Measurements from ENCODE around the gene DNAH14.
"Not testable (repeated sequence)": the region's sequence is repeated elsewhere in the genome, so short reads cannot be mapped to it uniquely, and the experiment has no call there.

Gene DNAH14

DNA sequence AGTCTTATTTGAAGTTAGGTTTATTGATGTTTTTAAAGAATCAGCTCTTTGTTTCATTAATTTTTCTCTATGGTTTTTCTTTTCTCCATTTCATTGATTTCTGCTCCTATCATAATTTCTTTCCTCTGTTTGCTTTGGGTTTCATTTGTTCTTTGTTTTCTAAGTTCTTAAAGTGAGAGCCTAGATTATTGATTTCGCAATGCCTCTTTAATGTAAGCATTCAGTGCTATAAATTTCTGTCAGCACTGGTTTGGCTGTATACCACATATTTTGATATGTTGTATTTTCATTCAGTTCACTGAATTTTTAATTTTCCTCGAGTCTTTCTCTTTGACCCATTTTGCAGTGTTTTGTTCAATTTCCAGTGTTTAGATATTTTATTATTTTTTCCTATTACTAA is 68.7 kb downstream of the DNAH14 start:
- DNase-seq, result no peak

DNA sequence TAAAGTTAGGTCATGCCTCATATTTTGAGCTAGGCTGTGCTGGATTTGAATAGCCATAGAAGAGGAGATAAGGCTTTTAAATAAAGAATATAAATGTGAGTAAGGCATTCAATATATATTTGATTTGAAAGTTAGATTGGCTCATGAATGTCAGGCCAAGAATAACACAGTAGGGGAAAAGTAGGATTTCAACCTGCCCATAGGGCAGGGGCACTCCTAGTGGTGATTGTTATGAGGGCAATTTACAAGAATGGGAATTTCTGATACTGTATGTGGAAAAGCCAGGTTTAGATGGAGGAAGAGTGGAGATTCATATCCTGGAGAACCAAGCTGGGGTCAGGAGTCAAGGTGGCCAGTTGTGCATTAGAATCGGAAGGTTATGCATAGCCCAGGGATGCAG is 74.9 kb downstream of the DNAH14 start:
- DNase-seq, result no peak

DNA sequence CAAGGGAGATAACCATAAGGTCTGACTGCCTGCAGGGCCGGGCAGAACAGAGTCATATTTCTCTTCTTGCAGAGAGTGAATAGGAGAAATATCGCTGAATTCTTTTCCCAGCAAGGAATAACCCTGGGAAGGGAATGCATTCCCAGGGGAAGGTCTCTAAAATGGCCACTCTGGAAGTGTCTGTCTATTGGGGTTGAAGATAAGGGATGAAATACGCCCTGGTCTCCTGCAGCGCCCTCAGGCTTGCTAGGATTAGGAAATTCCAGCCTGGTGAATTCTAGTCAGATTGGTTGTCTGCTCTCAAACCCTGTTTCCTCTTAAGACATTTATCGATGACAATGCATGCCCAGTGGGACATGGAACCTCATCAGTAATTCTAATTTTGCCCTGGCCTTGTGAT is 76.9 kb downstream of the DNAH14 start:
- not testable (repeated sequence) for DNase-seq

DNA sequence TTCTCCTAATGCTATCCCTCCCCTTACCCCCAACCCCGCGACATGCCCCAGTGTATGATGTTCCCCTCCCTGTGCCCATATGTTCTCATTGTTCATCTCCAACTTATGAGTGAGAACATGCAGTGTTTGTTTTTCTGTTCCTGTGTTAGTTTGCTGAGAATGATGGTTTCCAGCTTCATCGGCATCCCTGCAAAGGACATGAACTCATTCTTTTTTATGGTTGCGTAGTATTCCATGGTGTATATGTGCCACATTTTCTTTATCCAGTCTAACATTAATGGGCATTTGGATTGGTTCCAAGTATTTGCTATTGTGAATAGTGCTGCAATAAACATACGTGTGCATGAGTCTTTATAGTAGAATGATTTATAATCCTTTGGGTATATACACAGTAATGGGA is 78.6 kb downstream of the DNAH14 start:
- DNase-seq, result not testable (repeated sequence)

DNA sequence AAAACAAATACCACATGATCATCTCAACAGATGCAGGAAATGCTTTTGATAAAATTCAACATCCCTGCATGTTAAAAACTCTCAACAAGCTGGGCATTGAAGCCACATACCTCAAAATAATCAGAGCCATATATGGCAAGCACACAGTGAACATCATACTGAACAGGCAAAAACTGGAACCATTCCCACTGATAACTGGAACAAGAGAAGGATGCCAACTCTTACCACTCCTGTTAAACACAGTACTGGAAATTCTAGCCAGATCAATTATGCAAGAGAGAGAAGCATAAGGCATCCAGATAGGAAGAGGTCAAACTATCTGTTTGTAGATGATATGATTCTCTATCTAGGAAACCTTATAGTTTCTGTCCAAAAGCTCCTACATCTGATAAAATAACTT is 91.6 kb downstream of the DNAH14 start:
- no peak for DNase-seq

DNA sequence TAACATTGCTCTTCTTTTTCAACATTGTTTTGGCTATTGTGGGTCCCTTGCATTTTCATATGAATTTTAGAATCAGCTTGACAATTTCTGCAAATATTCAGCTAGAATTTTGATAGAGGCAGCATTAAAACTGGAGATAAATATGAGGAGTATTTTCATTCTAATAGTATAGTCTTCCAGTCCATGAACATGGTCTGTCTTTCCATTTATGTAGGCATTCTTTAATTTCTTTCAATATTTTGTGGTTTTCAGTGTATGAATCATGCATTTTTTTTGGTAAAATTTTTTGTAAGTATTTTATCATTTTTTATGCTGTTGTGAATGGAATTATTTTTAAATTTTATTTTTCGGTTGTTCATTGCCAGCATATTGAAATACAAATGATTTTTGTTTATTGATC is 97.2 kb downstream of the DNAH14 start:
- DNase-seq, result peak; percentile 7

DNA sequence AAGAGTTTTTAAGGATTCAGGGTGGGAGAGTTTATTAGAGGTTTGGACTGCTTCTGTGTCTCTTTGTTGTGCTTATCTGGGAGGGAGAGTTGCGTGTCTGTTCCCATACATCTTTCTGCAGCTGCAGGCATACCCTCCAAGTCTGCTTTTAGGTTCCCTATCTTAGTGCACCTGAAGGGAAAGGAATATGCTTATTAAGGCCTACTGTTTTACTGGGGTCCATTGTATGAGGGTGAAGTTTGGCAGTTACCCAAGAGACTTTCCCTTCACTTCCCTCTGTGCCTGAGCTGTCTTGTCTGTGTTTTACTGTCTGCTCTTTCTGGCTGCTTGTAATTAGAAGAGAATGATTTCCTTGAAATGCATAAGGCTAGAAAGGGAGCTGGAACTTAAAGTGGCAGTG is 107.0 kb downstream of the DNAH14 start:
- DNase-seq, result not testable (repeated sequence)

DNA sequence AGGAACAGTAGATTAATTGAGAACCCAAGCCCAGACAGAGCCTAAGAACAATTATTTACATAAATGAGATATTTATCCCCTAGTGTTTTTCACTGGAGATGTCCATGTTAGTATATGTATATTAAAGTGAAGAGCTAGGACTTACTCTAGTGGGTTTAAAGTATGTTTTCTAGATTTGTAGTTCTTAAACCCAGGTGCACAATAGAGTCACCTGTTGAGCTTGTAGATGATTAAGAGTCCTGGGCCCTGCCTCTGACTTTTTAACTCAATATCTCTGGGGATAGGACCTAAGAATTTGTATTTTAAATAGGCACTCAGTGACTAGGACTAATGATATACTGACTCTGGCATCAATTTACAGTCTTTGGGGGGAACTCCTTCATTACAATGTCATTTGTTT is 112.8 kb downstream of the DNAH14 start:
- DNase-seq, result no peak

DNA sequence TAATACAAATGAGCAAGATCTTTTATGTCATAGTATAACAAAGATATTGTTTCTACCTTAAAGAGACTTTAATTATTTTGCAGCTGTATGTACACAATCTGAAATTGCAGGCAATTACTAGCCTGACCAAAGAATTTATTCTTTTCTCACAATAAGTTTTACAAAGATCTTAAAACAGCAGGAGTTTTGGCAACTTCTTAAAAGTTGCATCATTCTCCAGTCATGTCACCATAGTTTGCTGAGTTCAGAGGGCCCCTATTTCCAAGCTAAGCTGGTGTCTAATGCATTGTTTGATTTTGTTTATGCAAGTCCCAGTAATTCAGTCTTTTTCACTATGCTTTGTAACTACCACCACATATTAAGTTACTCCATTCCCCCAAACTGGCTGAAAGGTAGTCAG is 114.8 kb downstream of the DNAH14 start:
- no peak for DNase-seq

DNA sequence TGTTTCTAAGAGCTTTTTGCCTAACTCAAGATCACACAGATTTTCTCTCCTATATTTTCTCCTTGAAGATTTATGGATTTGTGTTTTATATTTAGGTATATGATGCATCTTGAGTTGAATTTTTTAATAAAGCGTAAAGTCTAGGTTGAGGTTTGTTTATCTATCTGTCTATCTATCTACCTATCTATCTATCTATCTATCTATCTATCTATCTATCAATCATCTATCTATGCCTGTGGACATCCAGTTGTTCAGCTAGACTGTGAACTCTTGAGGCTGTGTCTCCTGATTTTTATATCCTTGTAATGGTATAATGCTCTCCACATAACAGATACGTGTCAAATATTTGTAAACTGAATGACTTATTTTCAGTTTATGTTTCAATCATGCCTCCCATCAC is 120.1 kb downstream of the DNAH14 start:
- no peak for DNase-seq

DNA sequence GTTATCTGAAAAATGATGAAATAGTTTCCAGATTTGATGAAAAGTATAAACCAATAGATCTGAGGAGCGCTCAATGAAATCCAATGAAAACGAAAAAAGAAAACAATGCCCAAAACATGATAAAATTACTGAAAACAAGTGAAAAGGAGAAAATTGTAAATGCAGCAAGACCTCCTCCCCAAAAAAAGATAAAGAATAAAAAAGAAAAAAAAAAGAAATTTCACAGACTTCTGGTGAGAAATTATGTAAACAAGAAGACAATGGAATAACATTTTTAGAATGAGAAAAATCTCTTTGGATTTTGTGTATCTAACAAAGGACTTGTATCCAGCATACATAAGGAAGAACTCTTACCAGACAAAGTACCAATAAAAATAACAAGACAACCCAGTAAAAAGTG is 134.2 kb downstream of the DNAH14 start:
- DNase-seq, result no peak

DNA sequence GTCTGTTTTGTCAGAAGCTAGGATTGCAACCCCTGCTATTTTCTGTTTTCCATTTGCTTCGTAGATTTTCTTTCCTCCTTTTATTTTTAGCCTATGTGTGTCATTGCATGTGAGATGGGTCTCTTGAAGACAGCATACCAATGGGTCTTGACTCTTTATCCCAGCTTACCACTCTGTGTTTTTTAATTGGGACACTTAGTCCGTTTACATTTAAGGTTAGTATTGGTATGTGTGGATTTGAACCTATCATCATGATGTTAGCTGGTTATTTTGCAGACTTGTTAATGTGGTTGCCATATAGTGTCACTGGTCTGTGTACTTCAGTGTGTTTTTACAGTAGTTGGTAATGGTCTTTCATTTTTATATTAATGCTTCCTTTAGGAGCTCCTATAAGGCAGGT is 141.5 kb downstream of the DNAH14 start:
- no peak for DNase-seq

DNA sequence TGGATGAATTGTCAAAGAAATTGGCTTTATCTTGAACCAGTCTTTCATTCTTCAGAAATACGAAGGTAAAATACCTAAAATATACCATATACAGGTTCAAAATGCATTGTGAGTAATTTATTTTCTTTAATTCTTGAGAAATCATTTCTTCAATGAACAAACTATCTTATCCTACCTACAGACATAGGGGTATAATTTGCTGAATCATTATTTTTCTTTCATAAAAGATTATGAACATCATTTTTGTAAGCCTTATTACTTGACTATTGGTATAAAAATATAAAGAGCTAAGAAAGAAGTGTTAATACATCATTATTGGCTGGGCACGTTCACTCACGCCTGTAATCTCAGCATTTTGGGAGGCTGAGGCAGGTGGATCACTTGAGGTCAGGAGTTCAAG is 167.7 kb downstream of the DNAH14 start:
- DNase-seq, result no peak

DNA sequence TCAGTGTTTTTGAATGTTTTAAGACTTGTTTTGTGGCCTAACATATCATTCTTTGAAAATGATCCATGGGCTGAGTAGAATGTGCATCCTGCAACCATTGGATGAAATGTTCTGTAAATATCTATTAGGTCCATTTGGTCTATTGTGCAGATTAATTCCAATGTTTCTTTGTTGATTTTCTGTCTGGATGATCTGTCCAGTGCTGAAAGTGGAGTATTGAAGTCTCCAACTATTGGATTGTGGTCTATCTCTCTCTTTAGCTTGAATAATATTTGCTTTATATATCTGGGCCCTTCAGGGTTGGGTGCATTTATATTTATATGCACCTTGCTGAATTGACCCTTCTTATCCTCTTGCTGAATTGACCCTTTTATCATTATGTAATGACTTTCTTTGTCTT is 181.5 kb downstream of the DNAH14 start:
- DNase-seq, result no peak

DNA sequence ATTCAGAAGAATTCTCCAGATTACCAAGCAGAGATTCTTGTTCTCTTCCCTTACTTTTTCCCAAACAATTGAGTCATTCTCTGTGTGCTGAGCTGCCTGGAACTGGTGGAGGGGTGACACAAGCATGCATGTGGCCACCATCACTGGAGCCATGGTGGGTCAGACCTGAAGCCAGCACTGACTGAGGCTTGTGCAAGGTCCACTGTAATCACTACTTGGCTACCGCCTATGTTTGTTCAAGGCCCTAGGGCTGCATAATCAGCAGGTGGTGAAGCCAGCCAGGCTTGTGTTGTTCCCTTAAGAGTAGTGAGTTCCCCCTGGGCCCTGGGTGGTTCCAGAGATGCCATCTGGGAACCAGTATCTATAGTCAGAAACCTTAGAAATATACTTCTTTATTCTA is 183.8 kb downstream of the DNAH14 start:
- DNase-seq, result no peak

DNA sequence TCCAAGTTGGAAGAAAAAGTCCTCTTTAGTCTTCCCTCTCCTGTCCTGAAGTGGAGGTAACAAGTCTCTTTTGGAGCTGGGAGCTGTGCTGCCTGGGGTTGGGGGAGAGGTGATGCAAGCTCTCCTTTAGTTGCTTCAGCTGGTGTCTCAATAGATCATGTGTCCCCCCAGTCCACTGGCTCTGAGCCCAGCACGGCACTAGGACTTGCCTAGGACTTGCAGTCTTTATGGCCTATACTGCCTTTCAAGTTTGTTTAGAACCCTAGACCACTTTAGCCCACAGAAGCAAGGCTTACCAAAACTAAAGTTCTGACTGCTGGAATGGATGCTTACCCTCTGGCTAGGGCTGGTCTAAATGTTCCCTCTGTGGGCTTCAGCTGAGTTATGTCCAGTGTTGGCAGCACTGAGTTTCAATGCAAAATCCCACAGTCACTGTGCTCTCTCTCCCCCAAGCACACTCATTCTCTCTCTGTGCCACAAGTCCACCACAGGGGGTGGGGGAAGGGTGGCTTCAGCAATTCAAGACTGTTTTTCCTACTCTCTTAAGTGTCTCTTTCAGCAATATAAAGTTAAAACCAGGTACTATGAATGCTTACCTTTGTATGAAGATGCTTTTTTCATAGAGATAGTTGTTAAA is 185.0 kb downstream of the DNAH14 start:
- no peak for DNase-seq

DNA sequence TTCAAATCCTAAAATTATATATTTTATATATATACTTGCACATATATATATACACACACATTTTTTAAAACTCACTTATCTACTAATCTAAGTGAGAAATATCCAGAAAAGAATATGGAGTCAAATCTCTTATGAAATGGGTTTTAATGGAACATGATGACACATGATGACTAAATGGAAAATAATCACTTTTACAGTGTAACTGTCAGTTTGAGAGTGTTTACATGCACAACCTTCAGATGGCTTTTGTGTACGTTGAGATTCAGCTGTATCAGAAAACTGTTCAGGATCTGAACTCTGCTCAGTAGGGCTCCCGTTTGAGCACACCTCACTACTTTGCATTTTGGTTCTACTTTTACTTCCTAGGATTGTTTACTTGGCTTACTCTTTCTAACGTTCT is 189.8 kb downstream of the DNAH14 start:
- DNase-seq, result no peak

DNA sequence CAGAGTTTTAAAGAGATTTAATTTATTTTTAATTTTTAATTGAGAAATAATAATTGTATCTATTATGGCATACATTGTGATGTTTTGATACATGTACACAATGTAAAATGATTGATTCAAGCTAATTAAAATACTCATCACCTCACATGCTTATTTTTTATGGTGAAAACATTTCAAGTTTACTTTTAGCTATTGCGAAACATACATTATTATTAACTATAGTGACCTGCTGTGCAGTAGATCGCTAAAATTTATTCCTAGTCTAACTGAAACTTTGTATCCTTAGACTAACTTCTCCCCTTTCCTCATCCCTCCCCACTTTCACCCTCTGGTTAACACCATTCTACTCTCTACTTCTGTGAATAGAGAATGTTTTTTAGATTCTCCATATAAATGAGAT is 191.6 kb downstream of the DNAH14 start:
- DNase-seq, result no peak

DNA sequence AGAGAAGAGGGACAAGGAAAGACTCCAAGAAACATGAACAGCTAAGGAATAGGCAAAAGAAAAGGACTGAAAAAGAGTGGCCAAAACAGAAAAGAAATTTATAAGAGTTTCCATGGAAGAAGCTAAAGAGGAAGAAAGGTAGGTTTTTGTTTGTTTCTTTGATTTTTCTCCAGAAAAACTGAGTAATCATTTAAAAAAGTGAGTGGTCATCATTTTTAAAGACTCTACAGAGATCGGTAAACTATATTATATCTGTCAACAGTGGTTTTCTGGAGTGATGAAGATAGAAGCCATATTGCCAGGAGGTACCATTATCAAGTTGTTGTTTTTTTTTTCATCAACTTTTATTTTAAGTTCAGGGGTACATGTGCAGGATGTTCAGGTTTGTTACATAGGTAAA is 202.4 kb downstream of the DNAH14 start:
- no peak for DNase-seq

DNA sequence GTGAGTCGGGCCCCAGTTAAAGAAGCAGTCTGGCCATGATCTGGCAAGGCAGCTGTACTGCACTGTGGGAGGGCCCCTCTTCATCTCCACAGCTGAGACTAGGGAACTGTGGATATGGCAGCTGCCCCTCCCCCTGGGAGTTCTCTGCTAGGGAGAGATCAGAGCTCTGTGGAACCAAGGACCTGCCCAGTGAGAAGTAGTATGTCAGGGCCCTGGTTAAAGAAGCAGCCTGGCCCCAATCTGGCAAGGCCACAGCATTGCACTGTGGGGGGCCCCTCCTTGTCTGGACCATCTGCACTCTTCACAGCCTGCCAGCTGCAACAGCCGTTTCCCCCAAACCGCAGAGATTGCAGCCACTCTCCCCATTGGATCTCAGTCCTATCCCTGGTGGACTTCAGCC is 208.5 kb downstream of the DNAH14 start:
- no peak for DNase-seq

DNA sequence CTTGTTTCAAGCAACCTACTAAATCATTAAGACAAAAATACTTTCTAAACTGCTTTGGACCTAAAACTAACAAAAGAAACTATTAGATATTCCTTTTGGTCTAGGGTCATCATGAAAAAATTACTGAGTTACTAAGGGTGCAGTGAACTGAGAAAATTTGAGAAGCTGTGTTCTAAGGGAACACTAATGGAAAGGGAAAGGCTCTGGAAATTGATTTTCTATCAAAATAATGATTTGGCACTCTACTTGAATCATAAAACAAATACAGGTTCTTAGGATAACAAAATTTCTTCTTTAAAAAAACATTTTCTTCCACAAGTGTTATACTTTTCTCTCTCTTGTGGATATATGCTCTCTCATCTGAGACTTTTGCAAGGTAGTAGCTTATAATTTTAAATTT is 213.5 kb downstream of the DNAH14 start:
- no peak for DNase-seq

DNA sequence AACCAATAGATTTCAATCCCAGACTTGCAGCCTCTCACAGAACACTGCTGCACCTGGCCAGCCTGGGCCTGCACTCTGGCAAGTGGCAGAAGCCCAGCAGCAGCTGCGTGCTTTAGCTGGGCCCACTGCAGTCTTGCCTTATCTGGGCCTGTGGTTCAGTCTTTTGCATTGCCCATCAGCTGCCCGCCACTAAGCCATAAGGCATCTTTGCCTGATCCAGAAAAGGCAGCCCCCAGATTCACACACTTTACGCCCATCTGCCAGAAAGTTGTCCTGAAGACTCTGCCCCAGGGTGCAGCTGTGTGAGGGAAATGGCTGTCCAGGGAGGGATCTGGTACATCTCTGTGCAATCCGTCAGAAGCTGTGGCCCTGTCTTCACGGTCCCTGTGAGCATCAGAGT is 217.0 kb downstream of the DNAH14 start:
- DNase-seq, result no peak

DNA sequence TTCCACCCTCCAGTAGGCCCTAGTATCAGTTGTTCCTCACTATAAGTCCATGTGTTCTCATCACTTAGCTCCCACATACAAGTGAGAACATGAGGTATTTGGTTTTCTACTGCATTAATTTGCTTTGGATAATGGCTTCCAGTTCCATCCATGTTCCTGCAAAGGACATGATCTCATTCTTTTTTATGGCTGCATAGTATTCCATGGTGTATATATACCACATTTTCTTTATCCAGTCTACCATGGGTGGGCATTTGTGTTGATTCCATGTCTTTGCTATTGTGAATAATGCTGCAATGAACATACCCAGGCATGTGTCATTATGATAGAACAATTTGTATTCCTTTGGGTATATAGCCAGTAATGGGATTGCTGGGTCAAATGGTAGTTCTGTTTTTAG is 218.3 kb downstream of the DNAH14 start:
- not testable (repeated sequence) for DNase-seq

DNA sequence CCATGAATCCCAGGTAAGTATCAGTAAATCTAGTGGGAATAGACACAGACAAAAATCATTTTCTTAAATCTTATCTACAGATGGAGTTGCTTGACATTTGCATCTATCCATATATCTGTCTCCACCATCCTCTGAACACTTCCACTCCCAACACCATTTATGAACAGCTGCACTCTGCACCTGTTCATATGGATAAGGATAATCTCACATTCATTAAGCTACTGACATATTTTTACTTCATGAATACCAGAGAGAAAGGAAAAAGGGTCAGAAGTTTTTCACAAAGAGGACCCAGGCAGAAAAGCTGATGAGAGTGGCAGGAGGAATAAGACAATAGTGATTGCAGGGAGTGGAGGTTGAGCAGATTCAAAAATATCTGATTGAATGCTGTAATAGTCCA is 222.6 kb downstream of the DNAH14 start:
- no peak for DNase-seq

DNA sequence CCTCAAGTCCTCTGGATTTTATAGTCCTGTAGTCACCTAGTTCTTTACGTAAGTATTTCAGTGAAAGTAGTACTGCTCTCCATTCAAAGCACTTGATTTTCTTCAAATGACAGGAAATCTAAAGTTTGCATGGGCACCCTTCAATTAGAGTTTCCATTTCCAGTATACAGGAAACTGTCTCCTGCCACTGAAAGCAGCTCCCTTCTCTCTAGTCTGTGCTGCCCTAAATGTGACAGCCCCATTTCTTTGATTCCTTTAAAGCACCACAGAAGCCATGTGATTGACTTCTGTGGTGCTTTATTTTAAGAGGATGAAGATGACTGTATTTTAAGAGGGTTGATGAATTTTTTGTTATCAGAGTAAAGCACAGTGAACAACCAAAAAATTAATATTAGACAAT is 226.1 kb downstream of the DNAH14 start:
- DNase-seq, result no peak

DNA sequence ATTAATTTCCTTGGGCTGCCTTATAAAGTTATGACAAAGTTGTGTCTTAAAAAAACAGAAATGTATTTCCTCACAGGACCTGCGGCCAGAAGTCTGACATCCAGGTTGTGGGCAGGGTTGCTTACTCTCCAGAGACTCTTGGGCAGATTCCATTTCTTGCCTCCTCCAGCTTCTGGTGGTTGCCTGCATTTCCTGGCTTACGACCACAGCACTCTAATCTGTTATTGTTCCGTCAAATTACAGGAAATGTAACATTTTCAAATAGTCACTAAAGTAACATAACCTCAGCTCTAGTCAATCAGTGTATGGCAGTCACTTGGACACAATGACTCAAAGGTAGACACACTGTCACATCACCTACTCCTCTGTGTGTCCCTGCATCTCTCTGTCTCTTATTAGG is 226.8 kb downstream of the DNAH14 start:
- peak; percentile 13 for DNase-seq

Data from fibroblast of skin of back (primary cell).